ENCODE results near the gene RIN2.

The RIN2 gene

DNA sequence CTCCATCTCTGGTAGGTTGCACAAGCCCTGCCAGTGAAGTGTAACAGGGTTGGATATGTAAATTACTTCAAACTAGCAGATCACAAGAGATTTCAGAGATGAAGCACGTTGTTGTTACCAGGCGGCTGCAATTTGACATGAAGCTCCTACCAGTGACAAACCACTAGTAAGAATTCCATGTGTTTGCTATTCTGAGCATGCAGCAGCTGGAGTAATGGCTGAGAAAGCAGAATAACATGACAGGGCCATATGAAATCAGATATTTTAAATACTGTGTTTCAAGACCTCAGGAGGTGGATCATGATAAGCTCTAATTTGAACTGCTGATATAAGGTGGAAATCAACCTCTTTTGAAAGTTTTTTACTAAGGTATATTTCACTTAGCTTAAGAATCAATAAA, 11.4 kb downstream of the RIN2 start:
- no peak overlapping the region for H3K4me3 ChIP-seq (ENCODE audit: control insufficient read depth in 1 of 7, extremely low read depth in 1 of 7, insufficient read depth in 4 of 7, low read depth in 2 of 7, low read length in 6 of 7)
- WGBS (ENCODE audit: insufficient coverage), result 93% methylated on average over 2 of the region's 2 CpGs
- no peak overlapping the region for H3K27ac ChIP-seq (ENCODE audit: insufficient read depth in 1 of 2, low read depth in 1 of 2, low read length in 2 of 2, poor library complexity in 1 of 2, severe bottlenecking in 2 of 2)
- POLR2A ChIA-PET, result no interaction called here
- CTCF ChIA-PET, result interaction anchor here (1.0 to 1.9 kb wide), 5 partner anchors 10 to 24 kb away, joined by 3 to 9 read pairs (median 4); no protein-coding TSS in a partner anchor
- no peak for DNase-seq
- no peaks in the 10 kb centered on the region for H3K9me3 ChIP-seq (ENCODE audit: control extremely low read depth in 1 of 5, control insufficient read depth in 4 of 5, insufficient read depth in 2 of 5, low read depth in 1 of 5, low read length in 4 of 5)
- no peaks in the 10 kb centered on the region for H3K36me3 ChIP-seq (ENCODE audit: control insufficient read depth in 4 of 4, insufficient read depth in 4 of 4, low read length in 3 of 4)
- H3K4me1 ChIP-seq (ENCODE audit: control extremely low read depth in 1 of 4, control insufficient read depth in 4 of 4, insufficient read depth in 4 of 4, low read length in 3 of 4), result no peaks in the 10 kb centered on the region
- H3K27me3 ChIP-seq (replicated peaks in 2 of 5; ENCODE audit: control insufficient read depth in 4 of 5, insufficient read depth in 5 of 5, low read length in 4 of 5), result peaks cover 0 to 3% (median 0%) of the 10 kb centered on the region in 5 experiments

DNA sequence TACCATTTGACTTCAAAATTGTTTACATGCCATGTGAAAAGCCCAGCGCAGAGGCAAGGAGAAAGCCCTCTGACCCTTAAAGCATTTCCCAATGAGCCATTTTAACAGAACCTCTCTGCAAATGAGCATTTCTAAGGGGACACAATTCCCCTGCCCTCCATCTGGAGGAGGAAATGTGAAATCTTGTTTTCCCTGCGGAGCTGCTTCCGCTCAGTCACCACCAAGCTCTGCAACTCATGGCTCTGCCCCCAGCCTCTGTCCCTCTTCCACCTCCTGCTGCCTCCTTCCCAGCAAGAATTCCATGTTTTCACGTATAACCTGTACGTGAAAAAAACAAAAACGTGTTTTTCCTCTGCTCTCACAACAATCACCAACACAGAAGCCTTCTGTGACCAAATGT, 12.3 kb downstream of the RIN2 start:
- CTCF ChIA-PET, result interaction anchor here (0.9 to 1.9 kb wide), 5 partner anchors 13 to 108 kb away, joined by 3 to 9 read pairs (median 4); no protein-coding TSS in a partner anchor

DNA sequence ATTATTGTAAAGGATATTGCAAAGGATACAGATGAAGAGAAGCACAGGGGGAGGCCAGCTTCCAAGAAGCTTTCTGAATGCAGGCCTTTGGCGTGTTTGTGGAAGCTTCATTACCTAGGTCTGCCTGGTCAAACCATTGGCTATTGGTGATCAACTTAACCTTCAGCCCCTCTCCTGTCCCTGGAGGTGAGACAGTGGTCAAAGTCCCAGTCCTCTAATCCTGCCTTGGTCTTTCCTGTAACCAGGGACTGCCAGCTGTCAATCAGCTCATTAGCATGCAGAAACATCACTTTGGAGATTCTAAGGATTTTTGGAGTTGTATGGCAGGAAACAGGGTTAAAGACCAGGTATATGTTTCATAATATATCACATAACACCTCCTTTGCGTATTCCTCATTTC, 13.0 kb downstream of the RIN2 start:
- Histone ChIP-seq H3K4me1 (ENCODE audit: control extremely low read depth in 1 of 4, control insufficient read depth in 4 of 4, insufficient read depth in 4 of 4, low read length in 3 of 4) (no peaks in the 10 kb centered on the region), H3K27me3 (replicated peaks in 2 of 5; ENCODE audit: control insufficient read depth in 4 of 5, insufficient read depth in 5 of 5, low read length in 4 of 5) (peaks cover 0 to 3% (median 0%) of the 10 kb centered on the region in 5 experiments), H3K36me3 (ENCODE audit: control insufficient read depth in 4 of 4, insufficient read depth in 4 of 4, low read length in 3 of 4) (no peaks in the 10 kb centered on the region), H3K4me3 (ENCODE audit: control insufficient read depth in 1 of 7, extremely low read depth in 1 of 7, insufficient read depth in 4 of 7, low read depth in 2 of 7, low read length in 6 of 7) (no peak overlapping the region), H3K27ac (ENCODE audit: insufficient read depth in 1 of 2, low read depth in 1 of 2, low read length in 2 of 2, poor library complexity in 1 of 2, severe bottlenecking in 2 of 2) (no peak overlapping the region), H3K9me3 (ENCODE audit: control extremely low read depth in 1 of 5, control insufficient read depth in 4 of 5, insufficient read depth in 2 of 5, low read depth in 1 of 5, low read length in 4 of 5) (no peaks in the 10 kb centered on the region)
- DNase-seq, result no peak
- WGBS (ENCODE audit: insufficient coverage), result 88% methylated on average over 1 of the region's 2 CpGs
- ChIA-PET CTCF (interaction anchor here (0.7 to 1.9 kb wide), 5 partner anchors 13 to 109 kb away, joined by 3 to 9 read pairs (median 3); partner anchors contain the start of gene RIN2), POLR2A (interaction anchor here (0.5 kb wide), 1 partner anchor 111 kb away, joined by 3 read pairs; no protein-coding TSS in a partner anchor)

More for the DNA sequence above, 12.3 kb downstream of the RIN2 start:
- no peak for DNase-seq
- Histone ChIP-seq H3K4me1 (ENCODE audit: control extremely low read depth in 1 of 4, control insufficient read depth in 4 of 4, insufficient read depth in 4 of 4, low read length in 3 of 4) (no peaks in the 10 kb centered on the region), H3K4me3 (ENCODE audit: control insufficient read depth in 1 of 7, extremely low read depth in 1 of 7, insufficient read depth in 4 of 7, low read depth in 2 of 7, low read length in 6 of 7) (no peak overlapping the region), H3K9me3 (ENCODE audit: control extremely low read depth in 1 of 5, control insufficient read depth in 4 of 5, insufficient read depth in 2 of 5, low read depth in 1 of 5, low read length in 4 of 5) (no peaks in the 10 kb centered on the region), H3K36me3 (ENCODE audit: control insufficient read depth in 4 of 4, insufficient read depth in 4 of 4, low read length in 3 of 4) (no peaks in the 10 kb centered on the region), H3K27me3 (replicated peaks in 2 of 5; ENCODE audit: control insufficient read depth in 4 of 5, insufficient read depth in 5 of 5, low read length in 4 of 5) (peaks cover 0 to 3% (median 0%) of the 10 kb centered on the region in 5 experiments), H3K27ac (ENCODE audit: insufficient read depth in 1 of 2, low read depth in 1 of 2, low read length in 2 of 2, poor library complexity in 1 of 2, severe bottlenecking in 2 of 2) (no peak overlapping the region)
- WGBS (ENCODE audit: insufficient coverage), result 78% methylated on average over 5 of the region's 6 CpGs
- POLR2A ChIA-PET, result no interaction called here

DNA sequence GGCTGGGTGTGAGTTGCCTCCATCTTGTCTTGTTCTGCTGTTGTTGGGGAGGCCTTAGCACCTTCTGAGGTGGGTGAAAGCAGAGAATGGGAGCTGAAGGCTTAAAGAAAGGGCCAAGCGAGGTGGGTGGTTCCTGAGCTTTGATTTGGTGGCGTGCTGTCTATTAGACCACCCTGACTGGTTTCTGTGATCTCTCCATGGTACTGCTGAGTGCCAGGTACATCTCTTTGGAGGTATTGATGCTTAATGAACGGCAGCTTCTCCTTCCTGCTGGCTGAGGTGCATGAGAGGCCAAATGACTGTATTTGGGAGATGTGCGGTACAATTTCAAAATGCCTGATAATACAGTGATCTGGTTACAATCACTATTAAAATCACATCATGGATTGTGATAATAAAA, 15.4 kb downstream of the RIN2 start:
- ChIA-PET CTCF (interaction anchor here (1.6 to 1.8 kb wide), 2 partner anchors 12 to 30 kb away, joined by 3 to 5 read pairs; no protein-coding TSS in a partner anchor), POLR2A (no interaction called here)
- Histone ChIP-seq H3K27ac (ENCODE audit: insufficient read depth in 1 of 2, low read depth in 1 of 2, low read length in 2 of 2, poor library complexity in 1 of 2, severe bottlenecking in 2 of 2) (no peak overlapping the region), H3K9me3 (ENCODE audit: control extremely low read depth in 1 of 5, control insufficient read depth in 4 of 5, insufficient read depth in 2 of 5, low read depth in 1 of 5, low read length in 4 of 5) (no peaks in the 10 kb centered on the region), H3K27me3 (replicated peaks in 2 of 5; ENCODE audit: control insufficient read depth in 4 of 5, insufficient read depth in 5 of 5, low read length in 4 of 5) (peaks cover 0 to 3% (median 0%) of the 10 kb centered on the region in 5 experiments), H3K4me3 (ENCODE audit: control insufficient read depth in 1 of 7, extremely low read depth in 1 of 7, insufficient read depth in 4 of 7, low read depth in 2 of 7, low read length in 6 of 7) (no peak overlapping the region), H3K36me3 (ENCODE audit: control insufficient read depth in 4 of 4, insufficient read depth in 4 of 4, low read length in 3 of 4) (no peaks in the 10 kb centered on the region), H3K4me1 (ENCODE audit: control extremely low read depth in 1 of 4, control insufficient read depth in 4 of 4, insufficient read depth in 4 of 4, low read length in 3 of 4) (no peaks in the 10 kb centered on the region)
- DNase-seq, result no peak
- 94% methylated on average over 2 of the region's 4 CpGs for WGBS (ENCODE audit: insufficient coverage)

DNA sequence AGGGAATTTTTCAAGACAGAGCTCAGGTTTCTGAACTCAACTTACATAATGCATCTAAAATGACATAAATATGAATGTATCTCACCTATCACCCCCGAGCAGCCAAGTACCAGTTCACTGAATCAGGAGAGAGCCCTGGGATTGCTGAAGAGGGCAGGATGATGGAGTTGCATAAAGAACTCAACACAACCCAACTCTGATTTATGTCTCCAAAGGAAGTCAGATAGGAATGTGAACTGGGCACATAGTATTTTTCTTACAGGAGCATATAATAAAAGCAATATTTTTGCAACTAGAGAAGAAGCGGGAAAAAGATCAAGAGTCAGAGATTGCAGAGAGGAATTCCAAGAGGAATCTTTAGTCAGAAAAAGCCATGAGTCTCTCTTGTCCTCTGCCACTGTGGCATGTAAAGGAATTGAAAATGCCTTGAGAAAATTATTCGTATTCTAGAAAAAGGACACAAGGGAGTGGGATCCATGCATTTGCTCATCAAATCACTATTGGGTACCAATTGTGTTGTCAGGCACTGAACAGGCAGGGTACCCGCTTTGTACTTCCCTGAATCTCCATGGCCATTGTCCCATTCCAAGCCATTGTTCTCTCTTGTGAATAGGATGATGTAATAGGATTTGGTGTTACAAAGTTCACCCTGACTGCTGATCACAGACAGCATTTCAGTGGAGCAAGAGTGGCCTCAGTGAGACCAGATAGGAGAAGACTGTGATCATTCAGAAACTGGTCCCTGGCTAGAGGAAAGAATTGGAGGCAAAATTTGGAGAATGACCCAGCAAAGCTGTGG, 16.3 kb downstream of the RIN2 start:
- CTCF ChIA-PET, result interaction anchor here (1.0 to 1.8 kb wide), 3 partner anchors 11 to 29 kb away, joined by 3 to 5 read pairs (median 3); no protein-coding TSS in a partner anchor
- no peaks in the 10 kb centered on the region for H3K9me3 ChIP-seq (ENCODE audit: control extremely low read depth in 1 of 5, control insufficient read depth in 4 of 5, insufficient read depth in 2 of 5, low read depth in 1 of 5, low read length in 4 of 5)
- peaks cover 0 to 5% (median 0%) of the 10 kb centered on the region in 5 experiments for H3K27me3 ChIP-seq (replicated peaks in 2 of 5; ENCODE audit: control insufficient read depth in 4 of 5, insufficient read depth in 5 of 5, low read length in 4 of 5)
- POLR2A ChIA-PET, result no interaction called here
- no peak overlapping the region for H3K4me3 ChIP-seq (ENCODE audit: control insufficient read depth in 1 of 7, extremely low read depth in 1 of 7, insufficient read depth in 4 of 7, low read depth in 2 of 7, low read length in 6 of 7)
- DNase-seq, result no peak
- 96% methylated on average over 3 of the region's 4 CpGs for WGBS (ENCODE audit: insufficient coverage)
- no peak overlapping the region for H3K27ac ChIP-seq (ENCODE audit: insufficient read depth in 1 of 2, low read depth in 1 of 2, low read length in 2 of 2, poor library complexity in 1 of 2, severe bottlenecking in 2 of 2)
- no peaks in the 10 kb centered on the region for H3K4me1 ChIP-seq (ENCODE audit: control extremely low read depth in 1 of 4, control insufficient read depth in 4 of 4, insufficient read depth in 4 of 4, low read length in 3 of 4)
- H3K36me3 ChIP-seq (ENCODE audit: control insufficient read depth in 4 of 4, insufficient read depth in 4 of 4, low read length in 3 of 4), result no peaks in the 10 kb centered on the region

DNA sequence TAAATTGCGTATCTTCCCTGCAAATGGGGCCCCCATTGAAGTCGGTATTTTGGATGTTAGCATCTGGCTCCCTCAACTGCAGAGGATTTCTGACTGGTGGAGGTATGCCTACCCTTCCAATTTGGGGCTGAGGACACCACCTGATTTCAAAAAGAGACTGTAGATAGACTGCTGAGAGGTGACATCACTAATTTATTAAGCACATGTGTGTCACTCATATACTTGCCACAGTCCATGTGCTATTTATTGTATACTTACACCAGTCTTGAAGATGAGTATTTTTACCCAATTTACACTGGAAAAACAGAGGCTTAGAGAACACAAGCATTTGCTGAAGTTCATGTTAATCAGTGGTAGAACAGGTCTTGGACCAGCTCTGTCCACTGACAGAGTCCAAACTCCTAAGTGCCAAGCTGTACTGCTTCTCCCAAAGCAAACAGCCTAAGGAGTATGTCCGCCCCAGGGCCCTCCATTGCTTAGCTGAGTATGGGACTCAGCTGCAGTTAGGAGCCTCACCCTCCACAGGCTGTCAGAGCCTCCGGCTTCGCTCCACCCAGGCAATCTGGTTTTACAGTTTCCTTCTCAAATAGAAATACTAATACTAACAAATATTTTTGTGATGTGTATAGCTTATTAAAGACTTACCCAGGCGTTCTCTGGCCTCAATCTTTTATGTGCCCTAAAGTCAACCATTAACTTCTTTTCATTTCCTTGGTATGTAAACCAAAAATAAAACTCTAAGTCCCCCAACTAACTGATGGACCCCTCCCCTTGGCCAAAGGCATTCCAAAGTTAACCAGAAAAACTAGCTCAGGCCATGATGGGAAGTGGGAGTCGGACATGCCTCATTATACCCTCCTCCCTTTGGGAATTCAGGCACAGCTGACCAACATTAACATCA, 17.5 kb downstream of the RIN2 start:
- DNase-seq, result no peak
- H3K27ac ChIP-seq (ENCODE audit: insufficient read depth in 1 of 2, low read depth in 1 of 2, low read length in 2 of 2, poor library complexity in 1 of 2, severe bottlenecking in 2 of 2), result no peak overlapping the region
- H3K9me3 ChIP-seq (ENCODE audit: control extremely low read depth in 1 of 5, control insufficient read depth in 4 of 5, insufficient read depth in 2 of 5, low read depth in 1 of 5, low read length in 4 of 5), result no peaks in the 10 kb centered on the region
- WGBS (ENCODE audit: insufficient coverage), result 98% methylated on average over 4 of the region's 7 CpGs
- ChIA-PET CTCF (interaction anchor here (1.0 to 1.2 kb wide), 3 partner anchors 10 to 27 kb away, joined by 3 to 4 read pairs (median 3); no protein-coding TSS in a partner anchor), POLR2A (no interaction called here)
- peaks cover 0 to 2% (median 0%) of the 10 kb centered on the region in 5 experiments for H3K27me3 ChIP-seq (replicated peaks in 2 of 5; ENCODE audit: control insufficient read depth in 4 of 5, insufficient read depth in 5 of 5, low read length in 4 of 5)
- H3K36me3 ChIP-seq (ENCODE audit: control insufficient read depth in 4 of 4, insufficient read depth in 4 of 4, low read length in 3 of 4), result no peaks in the 10 kb centered on the region
- peaks cover 0 to 4% (median under 1%) of the 10 kb centered on the region in 4 experiments for H3K4me1 ChIP-seq (ENCODE audit: control extremely low read depth in 1 of 4, control insufficient read depth in 4 of 4, insufficient read depth in 4 of 4, low read length in 3 of 4)
- no peak overlapping the region for H3K4me3 ChIP-seq (ENCODE audit: control insufficient read depth in 1 of 7, extremely low read depth in 1 of 7, insufficient read depth in 4 of 7, low read depth in 2 of 7, low read length in 6 of 7)
